Umbilical cord (tissue), 2 donors: Measurements from ENCODE around the gene CEP170B. TPM values are rescaled to one million over a fixed set of nuclear protein-coding genes. Genes with fewer than 3 reads are reported as not detected.
"Not testable (repeated sequence)": the region's sequence is repeated elsewhere in the genome, so short reads cannot be mapped to it uniquely, and the experiment has no call there.

ENCODE experiments used
- DNase-seq: peaks from one replicate; pipeline ENCODE4 v3.0.0-alpha.2; 2015; ENCODE audit warnings: low spot score
- total RNA-seq: library from RNA; depleted of rRNA; stranded (reverse); fragments of >200 nt; gene quantifications from one replicate; pipeline ENCODE4 v1.2.3, GENCODE V29; 2014; ENCODE audit warnings: low replicate concordance; ENCODE audit not compliant: insufficient read depth

CEP170B gene
- total RNA-seq, 1 donor from 2014 or later: 7.9 TPM

GRCh38 chr14:104843442-104844305, 21.4 kb upstream of the CEP170B start:
- peak; percentile 22 for DNase-seq

GRCh38 chr14:104844306-104845032, 20.6 kb upstream of the CEP170B start:
- no peak for DNase-seq

DNA sequence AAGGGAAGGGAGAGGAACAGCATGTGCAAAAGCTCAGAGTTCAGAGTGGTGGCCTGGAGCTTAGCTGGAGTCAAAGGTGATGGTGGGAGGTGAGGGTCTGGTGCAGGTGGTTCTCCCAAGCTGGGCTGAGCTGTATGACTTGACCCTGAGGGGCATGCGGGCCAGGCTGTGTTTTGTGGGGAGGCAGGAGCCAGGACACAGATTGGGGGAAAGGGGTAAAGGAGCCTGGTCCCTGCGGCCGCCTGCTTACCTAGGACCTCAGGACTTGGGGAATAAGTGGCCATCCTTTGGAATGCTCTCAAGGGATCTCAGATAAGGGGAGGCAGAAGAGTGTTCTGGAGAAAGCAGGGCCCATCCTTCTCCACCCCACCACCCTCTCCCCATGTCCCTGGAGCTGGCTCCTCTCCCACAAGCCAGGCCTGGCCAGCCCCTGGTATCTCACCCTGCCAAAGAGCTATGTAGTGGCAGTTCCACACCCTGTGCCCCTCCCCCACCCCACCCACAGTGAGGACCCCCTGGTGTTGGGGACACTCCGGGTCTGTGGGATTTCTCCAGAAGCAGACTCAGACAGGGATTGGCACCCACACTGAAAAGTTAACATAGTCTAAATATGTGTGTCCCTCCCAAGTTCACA, 19.9 kb upstream of the CEP170B start:
- no peak for DNase-seq

DNA sequence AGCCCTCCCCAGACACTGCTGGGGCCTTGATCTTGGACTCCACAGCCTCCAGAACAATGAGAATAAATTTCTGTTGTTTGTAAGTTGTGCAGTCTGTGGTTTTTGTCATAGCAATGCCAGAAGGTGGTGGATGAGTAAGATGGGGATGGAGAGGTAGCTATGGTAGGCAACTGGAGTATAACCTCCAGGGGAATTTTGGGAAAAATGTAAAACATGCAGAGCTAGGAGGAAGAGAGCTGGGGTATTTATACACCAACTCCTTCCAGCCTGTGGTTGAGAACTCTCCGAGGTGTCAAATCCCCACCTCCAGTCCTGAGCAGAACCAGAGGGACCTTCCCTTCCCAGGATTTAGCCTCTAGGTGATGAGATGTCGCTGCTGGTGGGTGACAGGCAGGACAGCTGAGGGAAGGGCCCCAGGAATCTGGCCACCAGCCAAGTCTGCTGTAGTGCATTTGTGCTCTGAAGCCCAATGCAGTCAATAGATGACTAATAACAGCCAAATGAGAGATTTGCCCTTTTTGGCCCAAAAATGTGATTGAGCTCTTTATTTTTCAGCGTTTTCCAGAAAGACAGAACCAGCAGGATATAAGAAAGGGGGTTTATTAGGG, 19.1 kb upstream of the CEP170B start:
- DNase-seq: no peak

GRCh38 chr14:104852280-104852663, 12.8 kb upstream of the CEP170B start:
- no peak for DNase-seq

- DNase-seq: no peak
Observed at GRCh38 chr14:104855532-104856090, 9.5 kb upstream of the CEP170B start.

GRCh38 chr14:104856157-104856868, 8.8 kb upstream of the CEP170B start:
- DNase-seq: no peak

DNA sequence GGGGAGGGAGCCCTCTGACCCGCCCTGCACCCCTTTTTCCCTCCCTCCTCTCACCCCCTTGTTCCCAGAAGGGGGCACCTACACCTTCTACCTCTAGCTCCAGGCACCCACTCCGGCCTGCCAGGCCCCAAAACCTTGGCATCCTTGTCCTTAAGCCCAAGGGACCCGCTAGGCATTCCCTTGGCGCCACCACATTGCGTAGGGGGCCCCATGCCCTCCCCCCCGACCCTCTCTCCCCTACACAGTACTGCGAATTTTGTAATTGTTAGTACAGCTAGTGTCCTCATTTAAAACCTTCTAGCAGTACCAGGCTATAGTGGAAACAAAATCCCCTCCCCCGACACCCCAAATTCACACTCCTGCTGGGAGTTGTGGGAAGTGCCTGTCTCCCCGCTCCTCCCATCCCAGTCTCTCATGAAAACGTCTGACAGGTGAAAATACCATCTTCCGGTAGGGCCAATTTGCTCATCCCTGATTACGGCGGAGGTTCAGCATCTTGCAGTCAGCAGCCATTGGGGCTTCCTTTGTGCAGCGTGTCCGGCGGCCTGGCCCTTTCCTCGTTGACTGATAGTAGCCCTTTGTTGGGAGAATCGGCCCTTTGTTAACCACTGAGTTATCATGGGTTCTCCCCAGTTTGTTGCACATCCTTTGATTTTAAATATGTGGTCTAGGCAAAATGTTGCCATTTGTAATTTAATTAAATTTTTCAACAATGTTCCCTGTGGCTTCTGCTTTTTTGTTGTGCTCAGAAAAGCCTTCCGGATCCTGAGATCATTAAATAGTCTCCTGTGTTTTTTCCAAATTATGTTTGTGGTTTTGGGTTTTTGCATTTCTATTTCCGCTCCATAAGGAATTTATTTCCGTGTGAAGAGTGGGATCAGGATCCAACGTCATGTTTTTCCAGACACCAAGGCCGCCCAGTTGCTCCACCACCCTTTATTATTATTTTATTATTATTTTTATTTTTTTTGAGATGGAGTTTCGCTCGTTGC, 7.9 kb upstream of the CEP170B start:
- DNase-seq: no peak

DNA sequence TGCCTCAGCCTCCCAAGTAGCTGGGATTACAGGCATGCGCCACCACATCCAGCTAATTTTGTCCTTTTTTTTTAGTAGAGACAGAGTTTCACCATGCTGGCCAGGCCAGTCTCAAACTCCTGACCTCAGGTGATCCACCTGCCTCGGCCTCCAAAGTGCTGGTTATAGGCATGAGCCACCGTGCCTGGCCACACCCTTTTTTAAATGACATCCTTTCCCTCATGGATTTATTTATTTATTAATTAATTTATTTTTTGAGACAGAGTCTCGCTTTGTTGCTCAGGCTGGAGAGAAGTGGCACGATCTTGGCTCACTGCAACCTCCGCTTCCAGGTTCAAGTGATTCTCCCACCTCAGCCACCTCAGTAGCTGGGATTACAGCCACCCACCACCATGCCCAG, 7.1 kb upstream of the CEP170B start:
- DNase-seq: not testable (repeated sequence)

DNA sequence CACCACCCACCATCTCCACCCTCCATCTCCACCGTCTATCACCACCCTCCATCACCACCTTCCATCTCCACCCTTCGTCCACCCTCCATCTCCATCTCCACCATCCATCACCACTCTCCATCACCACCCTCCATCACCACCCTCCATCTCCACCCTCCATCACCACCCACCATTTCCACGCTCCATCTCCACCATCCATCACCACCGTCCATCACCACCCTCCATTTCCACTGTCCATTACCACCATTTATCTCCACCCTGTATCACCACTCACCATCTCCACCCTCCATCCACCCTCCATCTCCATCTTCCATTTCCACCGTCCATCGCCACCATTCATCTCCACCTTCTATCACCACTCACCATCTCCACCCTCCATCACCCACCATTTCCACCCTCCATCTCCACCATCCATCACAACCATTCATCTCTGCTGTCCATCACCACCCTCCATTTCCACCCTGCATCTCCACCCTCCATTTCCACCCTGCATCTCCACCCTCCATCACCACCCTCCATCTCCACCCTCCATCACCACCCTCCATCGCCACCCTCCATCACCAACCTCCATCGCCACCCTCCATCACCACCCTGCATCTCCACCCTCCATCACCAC, 6.1 kb upstream of the CEP170B start:
- DNase-seq: no peak

GRCh38 chr14:104859900-104860299, 5.2 kb upstream of the CEP170B start:
- no peak for DNase-seq

DNA sequence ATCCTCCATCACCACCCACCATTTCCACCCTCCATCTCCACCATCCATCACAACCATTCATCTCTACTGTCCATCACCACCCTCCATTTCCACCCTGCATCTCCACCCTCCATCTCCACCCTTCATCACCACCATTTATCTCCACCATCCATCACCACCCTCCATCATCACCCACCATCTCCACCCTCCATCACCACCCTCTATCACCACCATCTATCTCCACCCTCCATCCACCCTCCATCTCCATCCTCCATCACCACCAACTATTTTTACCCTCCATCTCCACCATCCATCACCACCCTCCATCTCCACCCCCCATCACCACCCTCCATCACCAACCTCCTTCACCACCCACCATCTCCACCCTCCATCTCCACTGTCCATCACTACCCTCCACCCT, 4.7 kb upstream of the CEP170B start:
- DNase-seq: no peak

GRCh38 chr14:104863131-104863862, 1.8 kb upstream of the CEP170B start:
- no peak for DNase-seq

- no peak for DNase-seq
Observed at GRCh38 chr14:104863923-104864266, 1.2 kb upstream of the CEP170B start.

DNA sequence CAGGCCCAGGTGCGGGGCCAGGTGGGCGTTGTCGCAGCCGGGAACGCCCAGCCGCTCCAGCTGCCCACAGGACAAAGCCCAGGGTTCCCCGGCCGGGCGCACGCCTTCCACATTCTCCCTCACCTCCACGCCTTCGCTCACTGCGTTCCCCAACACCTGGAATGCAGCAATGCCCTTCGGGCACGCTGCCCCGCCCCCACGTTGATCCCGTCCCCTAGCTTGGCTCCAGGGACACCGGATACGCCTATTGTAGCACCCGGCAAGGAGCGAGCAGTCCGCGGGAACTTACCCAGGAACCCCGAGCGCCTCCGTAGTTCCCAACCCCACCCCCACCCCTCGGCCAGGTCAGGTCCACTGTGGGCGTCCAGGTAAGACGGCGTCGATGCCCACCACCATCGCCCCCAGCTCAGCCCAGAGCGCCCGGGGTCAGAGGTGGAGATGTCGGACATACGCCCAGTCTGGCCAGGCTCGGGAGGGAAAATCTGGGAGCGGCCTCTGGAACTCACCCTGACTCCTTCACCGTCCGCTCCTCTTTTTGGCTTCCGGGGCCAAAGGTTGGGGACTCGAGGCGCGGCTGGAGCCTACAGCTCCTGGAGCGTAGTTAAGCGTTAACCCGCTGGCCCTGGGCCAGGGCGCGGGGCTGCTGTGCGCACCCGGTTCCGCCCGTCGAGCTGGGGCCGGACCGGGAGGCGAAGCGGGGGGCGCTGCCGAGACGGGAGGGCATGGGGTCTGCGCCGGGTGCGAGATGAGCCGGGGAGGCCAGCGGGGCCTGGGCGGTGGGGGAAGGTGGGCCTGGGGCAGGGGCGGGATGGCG, 594 bp upstream of the CEP170B start:
- peak; percentile 36 for DNase-seq

DNA sequence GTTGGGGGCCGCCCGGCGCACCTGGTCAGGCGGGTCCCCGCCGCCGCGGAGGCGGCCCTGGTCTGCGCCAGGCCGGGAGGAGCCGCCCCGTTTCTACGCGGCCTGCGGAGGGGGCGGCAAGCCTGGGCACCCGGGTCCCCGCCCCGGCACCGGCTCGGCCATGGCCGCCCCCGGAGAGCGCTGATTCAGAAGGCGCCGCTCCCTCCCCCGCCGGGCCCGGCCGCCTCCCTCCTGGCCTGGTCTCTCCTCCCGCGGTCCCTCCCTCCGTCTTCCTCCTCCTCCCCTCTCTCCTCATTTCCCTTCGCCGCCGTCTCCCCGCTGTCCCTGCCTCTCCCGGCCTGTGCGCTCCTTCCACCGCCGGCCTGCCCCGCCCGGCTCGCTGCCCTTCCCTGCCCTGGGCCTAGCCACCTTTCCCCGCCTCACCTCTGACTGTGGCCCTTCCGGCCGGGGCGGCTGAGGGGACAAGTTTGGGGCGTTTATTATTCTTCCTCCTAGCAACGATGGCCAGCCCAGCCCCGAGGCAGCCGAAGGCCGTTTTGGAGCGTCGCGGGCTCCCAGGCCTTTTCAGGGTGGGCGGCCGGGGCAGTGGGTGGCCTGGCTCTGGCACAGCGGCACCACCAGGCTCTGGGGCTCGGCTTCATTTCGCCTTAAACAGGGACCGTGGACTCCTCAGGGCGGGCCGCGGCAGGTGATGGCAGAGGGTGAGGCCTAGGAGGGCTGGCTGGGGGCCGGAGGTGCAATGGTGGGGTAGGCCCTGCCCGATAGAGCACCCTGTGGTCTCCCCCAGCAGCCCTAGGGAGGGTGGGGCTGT, 768 bp downstream of the CEP170B start:
- DNase-seq: peak; percentile 74
